Stomach (tissue), 4 donors: ENCODE data around the gene ADGRL2.

Source experiments
- POLR2A ChIP-seq, 4 donors: fragments of 450-650 bp; IDR thresholded peaks; one replicate each; pipeline ENCODE4 v1.6.1; 2016; ENCODE audit warnings: antibody characterized with exemption in 4 of 4, control low read depth in 2 of 4, mild to moderate bottlenecking in 1 of 4, moderate library complexity in 1 of 4
- POLR2AphosphoS5 ChIP-seq, 3 donors: sonication (generic); formaldehyde crosslinking; IDR thresholded peaks; one replicate each; pipeline ENCODE4 v1.6.1; 2016; ENCODE audit warnings: antibody characterized with exemption in 3 of 3
- TF ChIP-seq, protein P1 (sequence below), 7 experiments: fragments of 450-650 bp in 4 of 7; fragments of 200-600 bp in 3 of 7; sonication (generic) in 3 of 7; IDR thresholded peaks; one replicate each; pipeline ENCODE4 v1.5.1; 2016 to 2019; ENCODE audit warnings: antibody characterized with exemption in 7 of 7, control low read depth in 2 of 7, mild to moderate bottlenecking in 1 of 7

DNA sequence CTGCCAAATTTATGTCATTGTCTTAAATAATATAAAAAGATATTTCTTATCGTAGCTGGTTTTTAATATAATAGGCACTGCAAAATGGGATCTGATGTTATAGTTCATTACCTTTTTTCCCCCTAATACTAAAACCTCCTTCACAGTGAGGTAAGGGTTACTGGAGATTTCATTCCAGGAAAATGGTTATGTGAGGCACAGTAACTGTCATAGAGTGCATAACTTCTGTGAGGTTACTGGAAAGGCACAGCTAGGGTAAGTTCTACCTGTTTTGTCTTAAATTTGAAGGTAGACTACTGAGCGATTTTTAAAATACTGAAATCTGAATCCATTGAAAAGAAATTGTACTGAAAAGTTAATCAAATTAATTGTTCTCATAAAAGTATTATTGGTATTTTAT lies 13.0 kb downstream of the ADGRL2 start:
- TF ChIP-seq, protein P1, sequence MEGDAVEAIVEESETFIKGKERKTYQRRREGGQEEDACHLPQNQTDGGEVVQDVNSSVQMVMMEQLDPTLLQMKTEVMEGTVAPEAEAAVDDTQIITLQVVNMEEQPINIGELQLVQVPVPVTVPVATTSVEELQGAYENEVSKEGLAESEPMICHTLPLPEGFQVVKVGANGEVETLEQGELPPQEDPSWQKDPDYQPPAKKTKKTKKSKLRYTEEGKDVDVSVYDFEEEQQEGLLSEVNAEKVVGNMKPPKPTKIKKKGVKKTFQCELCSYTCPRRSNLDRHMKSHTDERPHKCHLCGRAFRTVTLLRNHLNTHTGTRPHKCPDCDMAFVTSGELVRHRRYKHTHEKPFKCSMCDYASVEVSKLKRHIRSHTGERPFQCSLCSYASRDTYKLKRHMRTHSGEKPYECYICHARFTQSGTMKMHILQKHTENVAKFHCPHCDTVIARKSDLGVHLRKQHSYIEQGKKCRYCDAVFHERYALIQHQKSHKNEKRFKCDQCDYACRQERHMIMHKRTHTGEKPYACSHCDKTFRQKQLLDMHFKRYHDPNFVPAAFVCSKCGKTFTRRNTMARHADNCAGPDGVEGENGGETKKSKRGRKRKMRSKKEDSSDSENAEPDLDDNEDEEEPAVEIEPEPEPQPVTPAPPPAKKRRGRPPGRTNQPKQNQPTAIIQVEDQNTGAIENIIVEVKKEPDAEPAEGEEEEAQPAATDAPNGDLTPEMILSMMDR (IDR thresholded peaks at IDR 0.05): no peak
- TF ChIP-seq POLR2AphosphoS5 (IDR thresholded peaks at IDR 0.05): no peak
- no peak for TF ChIP-seq POLR2A (IDR thresholded peaks at IDR 0.05)
